Activated naive CD8-positive, alpha-beta T cell treated with anti-CD3 and anti-CD28 coated beads, Interleukin-2, amount 10 ng/mL, durations not matched to agents 7 days and 5 days (primary cell): ENCODE data around the gene PRPF4. TPM values are rescaled to one million over a fixed set of nuclear protein-coding genes. Genes with fewer than 3 reads are reported as not detected.
A peak's percentile ranks its signal among the peaks of the same experiment; 100 is the strongest.

Experiments
- ATAC-seq: fragments of 150-1000 bp; cut with Tn5 transposase; one replicate; pipeline ENCODE4 v1.10.0; 2021; ENCODE audit warnings: low read depth, moderate library complexity
- POLR2A ChIA-PET: fragments of 350-600 bp; sonication (Branson Sonifier 250); formaldehyde crosslinking; loops from one replicate; lab custom pipeline; 2021; ENCODE audit warnings: antibody characterized with exemption; lab: Charles Lee
- DNase-seq: peaks from one replicate; pipeline ENCODE4 v3.0.0; 2021
- H3K27ac Mint-ChIP-seq: one replicate; pipeline ENCODE4 v1.8.0; 2022; ENCODE audit warnings: mild to moderate bottlenecking, mixed read lengths
- H3K27me3 Mint-ChIP-seq: one replicate; pipeline ENCODE4 v1.8.0; 2022; ENCODE audit warnings: mild to moderate bottlenecking, moderate library complexity, mixed read lengths
- H3K36me3 Mint-ChIP-seq: one replicate; pipeline ENCODE4 v1.8.0; 2021; ENCODE audit warnings: mild to moderate bottlenecking, mixed read lengths
- H3K4me1 Mint-ChIP-seq: one replicate; pipeline ENCODE4 v1.8.0; 2021; ENCODE audit warnings: mixed read lengths
- H3K4me3 Mint-ChIP-seq: one replicate; pipeline ENCODE4 v1.8.0; 2022; ENCODE audit warnings: mild to moderate bottlenecking, moderate library complexity, mixed read lengths
- H3K9me3 Mint-ChIP-seq: one replicate; pipeline ENCODE4 v1.8.0; 2021; ENCODE audit warnings: mixed read lengths
- total RNA-seq, 2 experiments: library from RNA; stranded (reverse); gene quantifications; one replicate each; pipeline ENCODE4 v1.2.3, GENCODE V29; 2021

PRPF4 gene
- total RNA-seq, 2 experiments from 2014 or later, result 31.1 to 31.8 TPM

GRCh38 chr9:113307396-113307975 lies 32.0 kb downstream of the PRPF4 start:
- H3K4me1 Mint-ChIP-seq, result no peaks in the 10 kb centered on the region
- no peak for DNase-seq
- peak overlapping the region; percentile 54 for H3K27ac Mint-ChIP-seq
- H3K27me3 Mint-ChIP-seq, result peaks cover 4% of the 10 kb centered on the region
- no peak overlapping the region for H3K4me3 Mint-ChIP-seq
- H3K9me3 Mint-ChIP-seq, result no peaks in the 10 kb centered on the region
- H3K36me3 Mint-ChIP-seq, result no peaks in the 10 kb centered on the region
- POLR2A ChIA-PET, result no interaction called here
- ATAC-seq, result no peak

- H3K4me3 Mint-ChIP-seq, result no peak overlapping the region
- no peaks in the 10 kb centered on the region for H3K4me1 Mint-ChIP-seq
- POLR2A ChIA-PET, result no interaction called here
- ATAC-seq (peak; percentile 50), DNase-seq (no peak)
- H3K27me3 Mint-ChIP-seq, result peaks cover 2% of the 10 kb centered on the region
- H3K9me3 Mint-ChIP-seq, result no peaks in the 10 kb centered on the region
- H3K27ac Mint-ChIP-seq, result no peak overlapping the region
- H3K36me3 Mint-ChIP-seq, result no peaks in the 10 kb centered on the region
These were observed 33.9 kb downstream of the PRPF4 start for GRCh38 chr9:113309204-113309813.

- Mint-ChIP-seq H3K27me3 (peaks cover 2% of the 10 kb centered on the region), H3K27ac (no peak overlapping the region)
- POLR2A ChIA-PET, result interaction anchor here (1.0 kb wide), 1 partner anchor 100 kb away, joined by 3 read pairs; the partner anchor contains the start of genes C9orf43 and POLE3
These were observed 35.1 kb downstream of the PRPF4 start for GRCh38 chr9:113310538-113310937.

GRCh38 chr9:113311961-113312360 lies 36.5 kb downstream of the PRPF4 start:
- Mint-ChIP-seq H3K4me3 (no peak overlapping the region), H3K27ac (no peak overlapping the region), H3K4me1 (no peaks in the 10 kb centered on the region), H3K9me3 (no peaks in the 10 kb centered on the region), H3K27me3 (peaks cover 2% of the 10 kb centered on the region), H3K36me3 (no peaks in the 10 kb centered on the region)
- DNase-seq (no peak), ATAC-seq (no peak)
- POLR2A ChIA-PET, result interaction anchor here (1.0 kb wide), 1 partner anchor 98 kb away, joined by 4 read pairs; the partner anchor contains the start of genes C9orf43 and POLE3

More at GRCh38 chr9:113310538-113310937, 35.1 kb downstream of the PRPF4 start:
- Mint-ChIP-seq H3K4me1 (no peaks in the 10 kb centered on the region), H3K36me3 (no peaks in the 10 kb centered on the region), H3K4me3 (no peak overlapping the region), H3K9me3 (no peaks in the 10 kb centered on the region)
- ATAC-seq (no peak), DNase-seq (no peak)

- no peaks in the 10 kb centered on the region for H3K4me1 Mint-ChIP-seq
- no peak overlapping the region for H3K27ac Mint-ChIP-seq
- no peak for ATAC-seq
- no peak for DNase-seq
- H3K27me3 Mint-ChIP-seq, result peaks cover 2% of the 10 kb centered on the region
- H3K9me3 Mint-ChIP-seq, result no peaks in the 10 kb centered on the region
- no peaks in the 10 kb centered on the region for H3K36me3 Mint-ChIP-seq
- POLR2A ChIA-PET, result interaction anchor here (0.7 kb wide), 1 partner anchor 40 kb away, joined by 5 read pairs; no protein-coding TSS in a partner anchor
- H3K4me3 Mint-ChIP-seq, result no peak overlapping the region
These were observed 37.8 kb downstream of the PRPF4 start for GRCh38 chr9:113313261-113313660.

GRCh38 chr9:113315231-113315630 lies 39.8 kb downstream of the PRPF4 start:
- ATAC-seq, result no peak

GRCh38 chr9:113316030-113316429 lies 40.6 kb downstream of the PRPF4 start:
- DNase-seq (no peak), ATAC-seq (no peak)
- no peaks in the 10 kb centered on the region for H3K9me3 Mint-ChIP-seq
- no peaks in the 10 kb centered on the region for H3K36me3 Mint-ChIP-seq
- H3K4me1 Mint-ChIP-seq, result no peaks in the 10 kb centered on the region
- H3K27ac Mint-ChIP-seq, result no peak overlapping the region
- H3K27me3 Mint-ChIP-seq, result peaks cover 2% of the 10 kb centered on the region
- no peak overlapping the region for H3K4me3 Mint-ChIP-seq
- POLR2A ChIA-PET, result no interaction called here

More at GRCh38 chr9:113315231-113315630, 39.8 kb downstream of the PRPF4 start:
- POLR2A ChIA-PET, result interaction anchor here (0.7 kb wide), 1 partner anchor 49 kb away, joined by 3 read pairs; no protein-coding TSS in a partner anchor
- Mint-ChIP-seq H3K4me1 (no peaks in the 10 kb centered on the region), H3K9me3 (no peaks in the 10 kb centered on the region), H3K27me3 (peaks cover 2% of the 10 kb centered on the region), H3K27ac (no peak overlapping the region), H3K4me3 (no peak overlapping the region), H3K36me3 (no peaks in the 10 kb centered on the region)
- no peak for DNase-seq

GRCh38 chr9:113317777-113318176 lies 42.3 kb downstream of the PRPF4 start:
- POLR2A ChIA-PET, result no interaction called here
- H3K27ac Mint-ChIP-seq, result no peak overlapping the region

GRCh38 chr9:113319054-113319453 lies 43.6 kb downstream of the PRPF4 start:
- H3K36me3 Mint-ChIP-seq, result no peaks in the 10 kb centered on the region
- ATAC-seq, result no peak
- H3K4me3 Mint-ChIP-seq, result no peak overlapping the region
- no peak overlapping the region for H3K27ac Mint-ChIP-seq
- no peaks in the 10 kb centered on the region for H3K9me3 Mint-ChIP-seq
- no peak for DNase-seq
- no peaks in the 10 kb centered on the region for H3K4me1 Mint-ChIP-seq
- H3K27me3 Mint-ChIP-seq, result peaks cover 2% of the 10 kb centered on the region
- POLR2A ChIA-PET, result interaction anchor here (0.9 kb wide), 1 partner anchor 21 kb away, joined by 3 read pairs; the partner anchor contains the start of gene WDR31

More at GRCh38 chr9:113317777-113318176, 42.3 kb downstream of the PRPF4 start:
- no peak for ATAC-seq
- H3K36me3 Mint-ChIP-seq, result no peaks in the 10 kb centered on the region
- H3K9me3 Mint-ChIP-seq, result no peaks in the 10 kb centered on the region
- DNase-seq, result no peak
- H3K27me3 Mint-ChIP-seq, result peaks cover 2% of the 10 kb centered on the region
- H3K4me1 Mint-ChIP-seq, result no peaks in the 10 kb centered on the region
- H3K4me3 Mint-ChIP-seq, result no peak overlapping the region

- H3K9me3 Mint-ChIP-seq, result no peaks in the 10 kb centered on the region
- H3K4me1 Mint-ChIP-seq, result no peaks in the 10 kb centered on the region
- peaks cover under 1% of the 10 kb centered on the region for H3K27me3 Mint-ChIP-seq
- no peak overlapping the region for H3K4me3 Mint-ChIP-seq
- no peak overlapping the region for H3K27ac Mint-ChIP-seq
- ATAC-seq (no peak), DNase-seq (no peak)
- POLR2A ChIA-PET, result interaction anchor here (1.0 kb wide), 1 partner anchor 84 kb away, joined by 3 read pairs; no protein-coding TSS in a partner anchor
- H3K36me3 Mint-ChIP-seq, result no peaks in the 10 kb centered on the region
These were observed 44.6 kb downstream of the PRPF4 start for GRCh38 chr9:113320051-113320450.

GRCh38 chr9:113322671-113323070 lies 47.2 kb downstream of the PRPF4 start:
- Mint-ChIP-seq H3K4me3 (no peak overlapping the region), H3K9me3 (no peaks in the 10 kb centered on the region), H3K4me1 (no peaks in the 10 kb centered on the region), H3K27me3 (no peaks in the 10 kb centered on the region), H3K36me3 (no peaks in the 10 kb centered on the region), H3K27ac (no peak overlapping the region)
- DNase-seq, result no peak
- POLR2A ChIA-PET, result no interaction called here
- ATAC-seq, result no peak

GRCh38 chr9:113326230-113326629 lies 50.8 kb downstream of the PRPF4 start:
- POLR2A ChIA-PET, result interaction anchor here (0.7 kb wide), 1 partner anchor 69 kb away, joined by 4 read pairs; no protein-coding TSS in a partner anchor
- H3K4me1 Mint-ChIP-seq, result no peaks in the 10 kb centered on the region
- ATAC-seq (no peak), DNase-seq (no peak)
- no peak overlapping the region for H3K4me3 Mint-ChIP-seq
- no peaks in the 10 kb centered on the region for H3K9me3 Mint-ChIP-seq
- no peaks in the 10 kb centered on the region for H3K27me3 Mint-ChIP-seq
- H3K36me3 Mint-ChIP-seq, result no peaks in the 10 kb centered on the region
- H3K27ac Mint-ChIP-seq, result no peak overlapping the region

- POLR2A ChIA-PET, result interaction anchor here (1.0 kb wide), 1 partner anchor 82 kb away, joined by 3 read pairs; the partner anchor contains the start of genes C9orf43 and POLE3
- ATAC-seq (no peak), DNase-seq (no peak)
- H3K9me3 Mint-ChIP-seq, result no peaks in the 10 kb centered on the region
- H3K4me3 Mint-ChIP-seq, result no peak overlapping the region
- H3K4me1 Mint-ChIP-seq, result no peaks in the 10 kb centered on the region
- peaks cover 2% of the 10 kb centered on the region for H3K27me3 Mint-ChIP-seq
- H3K36me3 Mint-ChIP-seq, result no peaks in the 10 kb centered on the region
- H3K27ac Mint-ChIP-seq, result no peak overlapping the region
These were observed 52.8 kb downstream of the PRPF4 start for GRCh38 chr9:113328045-113328782.
